GM23338 (cell line): ENCODE data around the gene LSM2. TPM values are rescaled to one million over a fixed set of nuclear protein-coding genes. Genes with fewer than 3 reads are reported as not detected.
A peak's percentile ranks its signal among the peaks of the same experiment; 100 is the strongest.

Experiments used
- ATAC-seq: fragments of 200-7000 bp; cut with Tn5 transposase; 3 replicates; pipeline ENCODE4 v1.9.1; 2020
- DNase-seq: peaks from one replicate; pipeline ENCODE4 v3.0.0-alpha.2; 2015; ENCODE audit warnings: low spot score
- H2AFZ ChIP-seq: fragments of 200-600 bp; sonication (generic); 2 replicates; pipeline ENCODE4 v1.8.0; 2016; ENCODE audit warnings: antibody characterized with exemption, mild to moderate bottlenecking, moderate library complexity
- H3F3A ChIP-seq: fragments of 200-600 bp; sonication (generic); replicated peaks from 2 replicates; pipeline ENCODE4 v1.8.0; 2017; ENCODE audit warnings: antibody characterized with exemption, mixed run types, low read depth
- H3K27ac ChIP-seq: fragments of 200-600 bp; sonication (generic); 2 replicates; pipeline ENCODE4 v1.6.1; 2016; ENCODE audit warnings: low read depth
- H3K27me3 ChIP-seq: fragments of 200-600 bp; sonication (generic); 2 replicates; pipeline ENCODE4 v1.8.0; 2016; ENCODE audit warnings: mild to moderate bottlenecking, mixed run types, moderate library complexity; ENCODE audit not compliant: insufficient read depth
- H3K36me3 ChIP-seq: fragments of 200-600 bp; sonication (generic); 2 replicates; pipeline ENCODE4 v1.8.0; 2016; ENCODE audit warnings: mild to moderate bottlenecking; ENCODE audit not compliant: insufficient read depth
- H3K4me1 ChIP-seq: fragments of 200-600 bp; sonication (generic); 2 replicates; pipeline ENCODE4 v1.8.0; 2016; ENCODE audit warnings: mild to moderate bottlenecking, moderate library complexity; ENCODE audit not compliant: insufficient read depth
- H3K4me2 ChIP-seq: fragments of 200-600 bp; sonication (generic); 2 replicates; pipeline ENCODE4 v1.7.1; 2017; ENCODE audit warnings: mixed run types
- H3K4me3 ChIP-seq: fragments of 200-600 bp; sonication (generic); 2 replicates; pipeline ENCODE4 v1.6.1; 2016; ENCODE audit warnings: mixed run types
- H3K79me2 ChIP-seq: fragments of 200-600 bp; sonication (generic); replicated peaks from 2 replicates; pipeline ENCODE4 v1.8.0; 2017; ENCODE audit warnings: mild to moderate bottlenecking; ENCODE audit not compliant: insufficient read depth
- H3K9me2 ChIP-seq: fragments of 200-600 bp; sonication (generic); 2 replicates; pipeline ENCODE4 v1.8.0; 2017; ENCODE audit not compliant: insufficient read depth
- H4K20me1 ChIP-seq: fragments of 200-600 bp; sonication (generic); replicated peaks from 2 replicates; pipeline ENCODE4 v1.8.0; 2017; ENCODE audit warnings: mild to moderate bottlenecking; ENCODE audit not compliant: insufficient read depth
- H3K27ac Mint-ChIP-seq: 2 replicates; pipeline ENCODE4 v1.8.0; 2020; ENCODE audit warnings: inconsistent platforms, mild to moderate bottlenecking, moderate library complexity, mixed read lengths
- H3K27me3 Mint-ChIP-seq: 3 replicates; pipeline ENCODE4 v1.8.0; 2022; ENCODE audit warnings: low read depth, mild to moderate bottlenecking, moderate library complexity, mixed read lengths, inconsistent platforms; ENCODE audit not compliant: insufficient read depth, poor library complexity
- H3K36me3 Mint-ChIP-seq: 3 replicates; pipeline ENCODE4 v1.8.0; 2021; ENCODE audit warnings: low read depth, mild to moderate bottlenecking, inconsistent platforms, moderate library complexity, mixed read lengths
- H3K4me1 Mint-ChIP-seq: 3 replicates; pipeline ENCODE4 v1.8.0; 2020; ENCODE audit warnings: mild to moderate bottlenecking, inconsistent platforms, mixed read lengths
- H3K4me3 Mint-ChIP-seq: 3 replicates; pipeline ENCODE4 v1.8.0; 2021; ENCODE audit warnings: moderate library complexity, mild to moderate bottlenecking, inconsistent platforms, mixed read lengths
- H3K9me3 Mint-ChIP-seq: 3 replicates; pipeline ENCODE4 v1.8.0; 2020; ENCODE audit warnings: moderate library complexity, mild to moderate bottlenecking, inconsistent platforms, mixed read lengths
- CREB1 ChIP-seq: fragments of 250-450 bp; sonication (Bioruptor Pico); IDR thresholded peaks from 2 replicates; pipeline ENCODE4 v1.5.0; 2020; ENCODE audit warnings: low read depth, mild to moderate bottlenecking, moderate library complexity
- EZH2 ChIP-seq: fragments of 200-600 bp; sonication (generic); IDR thresholded peaks from one replicate; pipeline ENCODE4 v1.8.0; 2017; ENCODE audit warnings: antibody characterized with exemption, mild to moderate bottlenecking, low read depth; ENCODE audit not compliant: unreplicated experiment
- JUNB ChIP-seq: IDR thresholded peaks from one replicate; pipeline ENCODE4 v1.6.1; 2016; ENCODE audit warnings: antibody characterized with exemption; ENCODE audit not compliant: unreplicated experiment
- NANOG ChIP-seq: IDR thresholded peaks from 2 replicates; pipeline ENCODE4 v1.6.1; 2016; ENCODE audit warnings: antibody characterized with exemption, borderline replicate concordance
- ZNF331 ChIP-seq: fragments of 250-450 bp; sonication (Bioruptor Pico); IDR thresholded peaks from 2 replicates; pipeline ENCODE4 v1.5.0; 2020; ENCODE audit warnings: low read depth, mild to moderate bottlenecking, moderate library complexity
- polyA plus RNA-seq: library from polyadenylated mRNA; unstranded; fragments of >200 nt; fragmentation: Nextera tagmentation; extraction: Ambion mirVana; gene quantifications from 2 replicates; pipeline ENCODE4 v1.2.1, GENCODE V29; 2016
- total RNA-seq: library from RNA; depleted of rRNA; stranded (reverse); fragments of >200 nt; shearing (Covaris generic); gene quantifications from 2 replicates; pipeline ENCODE4 v1.2.3, GENCODE V29; 2014
- TF ChIP-seq, protein P1 (sequence below), 2 experiments: fragments of 200-600 bp in 1 of 2; sonication (generic) in 1 of 2; conservative IDR thresholded peaks; 2 replicates each; pipeline versions ENCODE4 v1.5.1 to v1.6.1; 2016 to 2017; ENCODE audit warnings: antibody characterized with exemption in 2 of 2, low read depth in 2 of 2, mild to moderate bottlenecking in 2 of 2, moderate library complexity in 1 of 2
- TF ChIP-seq, protein P2 (sequence below): IDR thresholded peaks from one replicate; pipeline ENCODE4 v1.6.1; 2018; ENCODE audit warnings: antibody characterized with exemption; ENCODE audit not compliant: unreplicated experiment
- TF ChIP-seq, protein P3 (sequence below): fragments of 250-450 bp; sonication (Bioruptor Pico); IDR thresholded peaks from 2 replicates; pipeline ENCODE4 v1.5.0; 2020; ENCODE audit warnings: mild to moderate bottlenecking, moderate library complexity
- TF ChIP-seq, protein P4 (sequence below): IDR thresholded peaks from 2 replicates; pipeline ENCODE4 v1.6.1; 2016; ENCODE audit warnings: antibody characterized with exemption

The LSM2 gene
- total and polyA plus RNA-seq, 2 experiments from 2014 or later, result 106 to 140 TPM

- no peaks in the 10 kb centered on the region; the same call in 1 of the 2 replicates for H3K4me1 ChIP-seq
- Mint-ChIP-seq H3K27ac (0 out of 2 replicates have a peak overlapping the region, but pooled peaks have one; percentile 14), H3K9me3 (no peaks in the 10 kb centered on the region), H3K4me3 (no peak overlapping the region; the same call in 2 of the 3 replicates), H3K27me3 (peaks cover 13% of the 10 kb centered on the region), H3K36me3 (peaks cover 47% of the 10 kb centered on the region), H3K4me1 (peaks cover 9% of the 10 kb centered on the region)
- no peak overlapping the region for H2AFZ ChIP-seq
- peak; percentile 57 for ATAC-seq
- no peak overlapping the region for H3K27ac ChIP-seq
- H3K79me2 ChIP-seq, result peaks cover 22% of the 10 kb centered on the region
- H3F3A ChIP-seq, result peaks cover 14% of the 10 kb centered on the region
- no peak overlapping the region for H3K4me3 ChIP-seq
- peaks cover 5% of the 10 kb centered on the region; the same call in 1 of the 2 replicates for H4K20me1 ChIP-seq
- peaks cover 14% of the 10 kb centered on the region for H3K36me3 ChIP-seq
- no peaks in the 10 kb centered on the region for H3K27me3 ChIP-seq
- H3K4me2 ChIP-seq, result no peak overlapping the region
- no peaks in the 10 kb centered on the region for H3K9me2 ChIP-seq
- DNase-seq, result peak; percentile 90
- TF ChIP-seq, protein P1, sequence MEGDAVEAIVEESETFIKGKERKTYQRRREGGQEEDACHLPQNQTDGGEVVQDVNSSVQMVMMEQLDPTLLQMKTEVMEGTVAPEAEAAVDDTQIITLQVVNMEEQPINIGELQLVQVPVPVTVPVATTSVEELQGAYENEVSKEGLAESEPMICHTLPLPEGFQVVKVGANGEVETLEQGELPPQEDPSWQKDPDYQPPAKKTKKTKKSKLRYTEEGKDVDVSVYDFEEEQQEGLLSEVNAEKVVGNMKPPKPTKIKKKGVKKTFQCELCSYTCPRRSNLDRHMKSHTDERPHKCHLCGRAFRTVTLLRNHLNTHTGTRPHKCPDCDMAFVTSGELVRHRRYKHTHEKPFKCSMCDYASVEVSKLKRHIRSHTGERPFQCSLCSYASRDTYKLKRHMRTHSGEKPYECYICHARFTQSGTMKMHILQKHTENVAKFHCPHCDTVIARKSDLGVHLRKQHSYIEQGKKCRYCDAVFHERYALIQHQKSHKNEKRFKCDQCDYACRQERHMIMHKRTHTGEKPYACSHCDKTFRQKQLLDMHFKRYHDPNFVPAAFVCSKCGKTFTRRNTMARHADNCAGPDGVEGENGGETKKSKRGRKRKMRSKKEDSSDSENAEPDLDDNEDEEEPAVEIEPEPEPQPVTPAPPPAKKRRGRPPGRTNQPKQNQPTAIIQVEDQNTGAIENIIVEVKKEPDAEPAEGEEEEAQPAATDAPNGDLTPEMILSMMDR (conservative IDR thresholded peaks at IDR 0.05; ENCODE audit: low read depth in 2 of 2), result peak; percentile 61 to 75
- TF ChIP-seq EZH2 (no peak), CREB1 (CRISPR knock-in tag) (0 out of 2 replicates have a peak, but pooled peaks have one; percentile 21), JUNB (no peak), NANOG (no peak), ZNF331 (CRISPR knock-in tag) (no peak)
- TF ChIP-seq, protein P2, sequence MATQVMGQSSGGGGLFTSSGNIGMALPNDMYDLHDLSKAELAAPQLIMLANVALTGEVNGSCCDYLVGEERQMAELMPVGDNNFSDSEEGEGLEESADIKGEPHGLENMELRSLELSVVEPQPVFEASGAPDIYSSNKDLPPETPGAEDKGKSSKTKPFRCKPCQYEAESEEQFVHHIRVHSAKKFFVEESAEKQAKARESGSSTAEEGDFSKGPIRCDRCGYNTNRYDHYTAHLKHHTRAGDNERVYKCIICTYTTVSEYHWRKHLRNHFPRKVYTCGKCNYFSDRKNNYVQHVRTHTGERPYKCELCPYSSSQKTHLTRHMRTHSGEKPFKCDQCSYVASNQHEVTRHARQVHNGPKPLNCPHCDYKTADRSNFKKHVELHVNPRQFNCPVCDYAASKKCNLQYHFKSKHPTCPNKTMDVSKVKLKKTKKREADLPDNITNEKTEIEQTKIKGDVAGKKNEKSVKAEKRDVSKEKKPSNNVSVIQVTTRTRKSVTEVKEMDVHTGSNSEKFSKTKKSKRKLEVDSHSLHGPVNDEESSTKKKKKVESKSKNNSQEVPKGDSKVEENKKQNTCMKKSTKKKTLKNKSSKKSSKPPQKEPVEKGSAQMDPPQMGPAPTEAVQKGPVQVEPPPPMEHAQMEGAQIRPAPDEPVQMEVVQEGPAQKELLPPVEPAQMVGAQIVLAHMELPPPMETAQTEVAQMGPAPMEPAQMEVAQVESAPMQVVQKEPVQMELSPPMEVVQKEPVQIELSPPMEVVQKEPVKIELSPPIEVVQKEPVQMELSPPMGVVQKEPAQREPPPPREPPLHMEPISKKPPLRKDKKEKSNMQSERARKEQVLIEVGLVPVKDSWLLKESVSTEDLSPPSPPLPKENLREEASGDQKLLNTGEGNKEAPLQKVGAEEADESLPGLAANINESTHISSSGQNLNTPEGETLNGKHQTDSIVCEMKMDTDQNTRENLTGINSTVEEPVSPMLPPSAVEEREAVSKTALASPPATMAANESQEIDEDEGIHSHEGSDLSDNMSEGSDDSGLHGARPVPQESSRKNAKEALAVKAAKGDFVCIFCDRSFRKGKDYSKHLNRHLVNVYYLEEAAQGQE, result no peak
- TF ChIP-seq, protein P3, sequence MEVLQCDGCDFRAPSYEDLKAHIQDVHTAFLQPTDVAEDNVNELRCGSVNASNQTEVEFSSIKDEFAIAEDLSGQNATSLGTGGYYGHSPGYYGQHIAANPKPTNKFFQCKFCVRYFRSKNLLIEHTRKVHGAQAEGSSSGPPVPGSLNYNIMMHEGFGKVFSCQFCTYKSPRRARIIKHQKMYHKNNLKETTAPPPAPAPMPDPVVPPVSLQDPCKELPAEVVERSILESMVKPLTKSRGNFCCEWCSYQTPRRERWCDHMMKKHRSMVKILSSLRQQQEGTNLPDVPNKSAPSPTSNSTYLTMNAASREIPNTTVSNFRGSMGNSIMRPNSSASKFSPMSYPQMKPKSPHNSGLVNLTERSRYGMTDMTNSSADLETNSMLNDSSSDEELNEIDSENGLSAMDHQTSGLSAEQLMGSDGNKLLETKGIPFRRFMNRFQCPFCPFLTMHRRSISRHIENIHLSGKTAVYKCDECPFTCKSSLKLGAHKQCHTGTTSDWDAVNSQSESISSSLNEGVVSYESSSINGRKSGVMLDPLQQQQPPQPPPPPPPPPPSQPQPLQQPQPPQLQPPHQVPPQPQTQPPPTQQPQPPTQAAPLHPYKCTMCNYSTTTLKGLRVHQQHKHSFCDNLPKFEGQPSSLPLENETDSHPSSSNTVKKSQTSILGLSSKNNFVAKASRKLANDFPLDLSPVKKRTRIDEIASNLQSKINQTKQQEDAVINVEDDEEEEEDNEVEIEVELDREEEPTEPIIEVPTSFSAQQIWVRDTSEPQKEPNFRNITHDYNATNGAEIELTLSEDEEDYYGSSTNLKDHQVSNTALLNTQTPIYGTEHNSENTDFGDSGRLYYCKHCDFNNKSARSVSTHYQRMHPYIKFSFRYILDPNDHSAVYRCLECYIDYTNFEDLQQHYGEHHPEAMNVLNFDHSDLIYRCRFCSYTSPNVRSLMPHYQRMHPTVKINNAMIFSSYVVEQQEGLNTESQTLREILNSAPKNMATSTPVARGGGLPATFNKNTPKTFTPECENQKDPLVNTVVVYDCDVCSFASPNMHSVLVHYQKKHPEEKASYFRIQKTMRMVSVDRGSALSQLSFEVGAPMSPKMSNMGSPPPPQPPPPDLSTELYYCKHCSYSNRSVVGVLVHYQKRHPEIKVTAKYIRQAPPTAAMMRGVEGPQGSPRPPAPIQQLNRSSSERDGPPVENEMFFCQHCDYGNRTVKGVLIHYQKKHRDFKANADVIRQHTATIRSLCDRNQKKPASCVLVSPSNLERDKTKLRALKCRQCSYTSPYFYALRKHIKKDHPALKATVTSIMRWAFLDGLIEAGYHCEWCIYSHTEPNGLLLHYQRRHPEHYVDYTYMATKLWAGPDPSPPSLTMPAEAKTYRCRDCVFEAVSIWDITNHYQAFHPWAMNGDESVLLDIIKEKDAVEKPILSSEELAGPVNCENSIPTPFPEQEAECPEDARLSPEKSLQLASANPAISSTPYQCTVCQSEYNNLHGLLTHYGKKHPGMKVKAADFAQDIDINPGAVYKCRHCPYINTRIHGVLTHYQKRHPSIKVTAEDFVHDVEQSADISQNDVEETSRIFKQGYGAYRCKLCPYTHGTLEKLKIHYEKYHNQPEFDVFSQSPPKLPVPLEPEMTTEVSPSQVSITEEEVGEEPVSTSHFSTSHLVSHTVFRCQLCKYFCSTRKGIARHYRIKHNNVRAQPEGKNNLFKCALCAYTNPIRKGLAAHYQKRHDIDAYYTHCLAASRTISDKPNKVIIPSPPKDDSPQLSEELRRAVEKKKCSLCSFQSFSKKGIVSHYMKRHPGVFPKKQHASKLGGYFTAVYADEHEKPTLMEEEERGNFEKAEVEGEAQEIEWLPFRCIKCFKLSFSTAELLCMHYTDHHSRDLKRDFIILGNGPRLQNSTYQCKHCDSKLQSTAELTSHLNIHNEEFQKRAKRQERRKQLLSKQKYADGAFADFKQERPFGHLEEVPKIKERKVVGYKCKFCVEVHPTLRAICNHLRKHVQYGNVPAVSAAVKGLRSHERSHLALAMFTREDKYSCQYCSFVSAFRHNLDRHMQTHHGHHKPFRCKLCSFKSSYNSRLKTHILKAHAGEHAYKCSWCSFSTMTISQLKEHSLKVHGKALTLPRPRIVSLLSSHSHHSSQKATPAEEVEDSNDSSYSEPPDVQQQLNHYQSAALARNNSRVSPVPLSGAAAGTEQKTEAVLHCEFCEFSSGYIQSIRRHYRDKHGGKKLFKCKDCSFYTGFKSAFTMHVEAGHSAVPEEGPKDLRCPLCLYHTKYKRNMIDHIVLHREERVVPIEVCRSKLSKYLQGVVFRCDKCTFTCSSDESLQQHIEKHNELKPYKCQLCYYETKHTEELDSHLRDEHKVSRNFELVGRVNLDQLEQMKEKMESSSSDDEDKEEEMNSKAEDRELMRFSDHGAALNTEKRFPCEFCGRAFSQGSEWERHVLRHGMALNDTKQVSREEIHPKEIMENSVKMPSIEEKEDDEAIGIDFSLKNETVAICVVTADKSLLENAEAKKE, result no peak
- TF ChIP-seq, protein P4, sequence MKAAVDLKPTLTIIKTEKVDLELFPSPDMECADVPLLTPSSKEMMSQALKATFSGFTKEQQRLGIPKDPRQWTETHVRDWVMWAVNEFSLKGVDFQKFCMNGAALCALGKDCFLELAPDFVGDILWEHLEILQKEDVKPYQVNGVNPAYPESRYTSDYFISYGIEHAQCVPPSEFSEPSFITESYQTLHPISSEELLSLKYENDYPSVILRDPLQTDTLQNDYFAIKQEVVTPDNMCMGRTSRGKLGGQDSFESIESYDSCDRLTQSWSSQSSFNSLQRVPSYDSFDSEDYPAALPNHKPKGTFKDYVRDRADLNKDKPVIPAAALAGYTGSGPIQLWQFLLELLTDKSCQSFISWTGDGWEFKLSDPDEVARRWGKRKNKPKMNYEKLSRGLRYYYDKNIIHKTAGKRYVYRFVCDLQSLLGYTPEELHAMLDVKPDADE, result no peak
Observed at GRCh38 chr6:31791324-31792089, 15.3 kb downstream of the LSM2 start.
